Uterus (tissue), 2 donors: ENCODE measurements around the gene LHX4.

Experiments
- POLR2A ChIP-seq, 2 donors: fragments of 450-650 bp; IDR thresholded peaks; one replicate each; pipeline ENCODE4 v1.6.1; 2016; ENCODE audit warnings: antibody characterized with exemption in 2 of 2, mild to moderate bottlenecking in 1 of 2, moderate library complexity in 1 of 2
- TF ChIP-seq, protein P1 (sequence below), 4 experiments: fragments of 200-600 bp in 2 of 4; fragments of 450-650 bp in 2 of 4; sonication (generic) in 2 of 4; IDR thresholded peaks; one replicate each; pipeline ENCODE4 v1.5.1; 2016 to 2019; ENCODE audit warnings: antibody characterized with exemption in 4 of 4, mild to moderate bottlenecking in 2 of 4, moderate library complexity in 1 of 4

DNA sequence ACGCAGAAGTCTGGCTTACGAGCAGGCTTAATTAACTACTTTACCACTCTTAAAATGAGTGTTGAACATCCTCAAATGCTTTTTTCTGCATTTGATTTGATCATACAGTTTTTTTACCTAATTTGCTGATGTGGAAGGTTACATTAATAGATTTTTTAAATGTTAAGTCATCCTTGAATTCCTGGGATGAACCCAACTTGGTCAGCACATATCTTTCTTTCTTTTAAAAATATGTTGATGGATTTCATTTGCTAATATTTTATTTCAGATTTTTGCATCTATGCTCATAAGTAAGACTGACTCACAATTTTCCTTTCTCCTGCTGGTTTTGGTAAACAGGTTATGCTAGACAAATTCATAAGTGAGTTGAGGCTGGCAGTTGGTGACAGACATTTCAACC lies 82.9 kb downstream of the LHX4 start:
- no peak for TF ChIP-seq POLR2A (IDR thresholded peaks at IDR 0.05)
- TF ChIP-seq, protein P1, sequence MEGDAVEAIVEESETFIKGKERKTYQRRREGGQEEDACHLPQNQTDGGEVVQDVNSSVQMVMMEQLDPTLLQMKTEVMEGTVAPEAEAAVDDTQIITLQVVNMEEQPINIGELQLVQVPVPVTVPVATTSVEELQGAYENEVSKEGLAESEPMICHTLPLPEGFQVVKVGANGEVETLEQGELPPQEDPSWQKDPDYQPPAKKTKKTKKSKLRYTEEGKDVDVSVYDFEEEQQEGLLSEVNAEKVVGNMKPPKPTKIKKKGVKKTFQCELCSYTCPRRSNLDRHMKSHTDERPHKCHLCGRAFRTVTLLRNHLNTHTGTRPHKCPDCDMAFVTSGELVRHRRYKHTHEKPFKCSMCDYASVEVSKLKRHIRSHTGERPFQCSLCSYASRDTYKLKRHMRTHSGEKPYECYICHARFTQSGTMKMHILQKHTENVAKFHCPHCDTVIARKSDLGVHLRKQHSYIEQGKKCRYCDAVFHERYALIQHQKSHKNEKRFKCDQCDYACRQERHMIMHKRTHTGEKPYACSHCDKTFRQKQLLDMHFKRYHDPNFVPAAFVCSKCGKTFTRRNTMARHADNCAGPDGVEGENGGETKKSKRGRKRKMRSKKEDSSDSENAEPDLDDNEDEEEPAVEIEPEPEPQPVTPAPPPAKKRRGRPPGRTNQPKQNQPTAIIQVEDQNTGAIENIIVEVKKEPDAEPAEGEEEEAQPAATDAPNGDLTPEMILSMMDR (IDR thresholded peaks at IDR 0.05): no peak
